Measurements from ENCODE around the gene ACP3. TPM values are rescaled to one million over a fixed set of nuclear protein-coding genes. Genes with fewer than 3 reads are reported as not detected.

The ACP3 gene
- total and polyA plus RNA-seq, 9 of the 15 experiments (the other 6 are each of a cell fraction or from before 2014, with no cell fraction given) = 0.08 to 1.1 (median 0.21) TPM

DNA sequence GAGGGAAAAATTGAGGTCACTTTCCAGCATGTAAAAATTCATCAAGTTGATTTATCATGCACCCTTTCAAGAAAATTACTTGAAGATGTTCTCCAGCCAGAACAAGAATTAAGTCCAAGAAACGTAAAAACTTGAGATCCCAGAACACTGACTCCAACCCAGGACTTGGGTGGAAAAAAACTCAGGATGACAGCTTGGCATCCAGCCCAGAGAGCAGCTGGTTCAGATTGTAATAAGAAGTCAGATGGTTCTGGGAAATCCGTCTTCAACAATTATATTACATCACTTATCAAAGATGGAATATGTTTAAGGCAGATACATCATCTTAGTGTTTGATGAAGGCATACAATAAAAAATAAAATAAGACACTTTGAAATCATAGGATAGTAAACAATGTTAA is 77.1 kb downstream of the ACP3 start:
- in situ Hi-C loops (cut with MboI) (loop anchor here (25.0 kb wide), 1 partner anchor 607 kb away; no protein-coding TSS in a partner anchor), intact Hi-C loops (cut with micrococcal nuclease) (loop anchor here (10.0 kb wide), 1 partner anchor 600 kb away; no protein-coding TSS in a partner anchor)
- 0% methylated on average over 2 of the region's 2 CpGs for WGBS (ENCODE audit: insufficient coverage, low coverage, missing lambda C conversion rate)
- H3K9me1 ChIP-seq (ENCODE audit: control insufficient read depth, insufficient read depth, low read length) = no peaks in the 10 kb centered on the region
- no peaks in the 10 kb centered on the region for H3K36me3 ChIP-seq (ENCODE audit: control insufficient read depth, insufficient read depth, low read length)
- ChIA-PET CTCF (ENCODE audit: low intra/inter-chr PET ratio) (no interaction called here), POLR2A (no interaction called here)
- no peaks in the 10 kb centered on the region for H3K79me2 ChIP-seq (ENCODE audit: control insufficient read depth, insufficient read depth, low read length)
- BruUV-seq (replicated peaks) = no TSS peak
- FAIRE-seq = no peak
- no peak overlapping the region for H3K9ac ChIP-seq (ENCODE audit: insufficient read depth in 1 of 2, low read depth in 2 of 2, low read length in 2 of 2)
- no peaks in the 10 kb centered on the region for H3K9me3 ChIP-seq (replicated peaks; ENCODE audit: control insufficient read depth, insufficient read depth, low read depth, low read length)
- no peaks in the 10 kb centered on the region for H3K27me3 ChIP-seq (ENCODE audit: control insufficient read depth in 2 of 2, insufficient read depth in 2 of 2, low read length in 2 of 2)
- H3K27ac ChIP-seq (ENCODE audit: extremely low read depth, low read depth, low read length) = no peak overlapping the region
- DNase-seq (ENCODE audit: extremely low read depth in 1 of 4, low spot score in 3 of 4) = no peak
- H3K4me2 ChIP-seq (ENCODE audit: insufficient read depth, low read length) = no peak overlapping the region
- H3K4me3 ChIP-seq = no peak overlapping the region
- ATAC-seq = no peak
- peaks cover 0 to 2% of the 10 kb centered on the region in 2 experiments; a peak in 1 of 5 replicates for H3K4me1 ChIP-seq (replicated peaks in 1 of 2; ENCODE audit: control insufficient read depth in 2 of 2, insufficient read depth in 2 of 2, low read length in 2 of 2)
- TF ChIP-seq ZNF143 (CRISPR knock-in tag; IDR thresholded peaks at IDR 0.05) (no peak), HDAC2 (IDR thresholded peaks at IDR 0.05) (no peak), ARHGAP35 (IDR thresholded peaks at IDR 0.05; ENCODE audit: partially characterized antibody) (no peak), MED1 (CRISPR knock-in tag; IDR thresholded peaks at IDR 0.05; ENCODE audit: borderline replicate concordance) (no peak), ZNF354B (CRISPR knock-in tag; IDR thresholded peaks at IDR 0.05) (no peak), ZNF408 (CRISPR knock-in tag; IDR thresholded peaks at IDR 0.05; ENCODE audit: low read depth) (no peak), ELF4 (CRISPR knock-in tag; IDR thresholded peaks at IDR 0.05) (no peak)
- TF ChIP-seq, protein P1, sequence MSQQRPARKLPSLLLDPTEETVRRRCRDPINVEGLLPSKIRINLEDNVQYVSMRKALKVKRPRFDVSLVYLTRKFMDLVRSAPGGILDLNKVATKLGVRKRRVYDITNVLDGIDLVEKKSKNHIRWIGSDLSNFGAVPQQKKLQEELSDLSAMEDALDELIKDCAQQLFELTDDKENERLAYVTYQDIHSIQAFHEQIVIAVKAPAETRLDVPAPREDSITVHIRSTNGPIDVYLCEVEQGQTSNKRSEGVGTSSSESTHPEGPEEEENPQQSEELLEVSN (IDR thresholded peaks at IDR 0.05; ENCODE audit: borderline replicate concordance in 1 of 2, extremely low read depth in 1 of 2, insufficient read depth in 1 of 2, insufficient read length in 1 of 2, low read depth in 1 of 2, low read length in 1 of 2, poor library complexity in 1 of 2, severe bottlenecking in 1 of 2) = no peak
- no peak overlapping the region for H2AFZ ChIP-seq (ENCODE audit: low read depth, low read length)
- no peaks in the 10 kb centered on the region for H4K20me1 ChIP-seq (replicated peaks; ENCODE audit: control insufficient read depth, insufficient read depth, low read length)

Measured in K562 (cell line).